Brain microvascular endothelial cell (primary cell): ENCODE measurements around the gene YY1.

Experiments used
- DNase-seq: peaks from one replicate; pipeline ENCODE4 v3.0.0-alpha.2; 2020
- H3K27ac ChIP-seq: fragments of 250-450 bp; sonication (Bioruptor Pico); 2 replicates; pipeline ENCODE4 v1.5.1; 2020; ENCODE audit warnings: mild to moderate bottlenecking, moderate library complexity
- H3K27me3 ChIP-seq: fragments of 250-450 bp; sonication (Bioruptor Pico); replicated peaks from 2 replicates; pipeline ENCODE4 v1.5.1; 2020; ENCODE audit warnings: mild to moderate bottlenecking
- H3K36me3 ChIP-seq: fragments of 250-450 bp; sonication (Bioruptor Pico); replicated peaks from 2 replicates; pipeline ENCODE4 v1.5.1; 2020; ENCODE audit warnings: mild to moderate bottlenecking
- H3K4me3 ChIP-seq: 2 replicates; pipeline ENCODE4 v1.5.1; 2011; ENCODE audit warnings: low read depth, mild to moderate bottlenecking, control low read depth, low read length, moderate library complexity
- CTCF ChIP-seq: IDR thresholded peaks from 2 replicates; pipeline ENCODE4 v1.5.1; 2011; ENCODE audit warnings: low read depth, mild to moderate bottlenecking, moderate library complexity, low read length, control low read depth, inconsistent platforms; ENCODE audit errors: missing control alignments
- in situ Hi-C: cut with HindIII; loops from 2 replicates; pipeline ENCODE4 v1.10.0; 2017; ENCODE audit warnings: low sequenced_read_pairs, low pct_ligation_motif_present

The YY1 gene

GRCh38 chr14:100212476-100213333, 26.2 kb upstream of the YY1 start:
- no peak overlapping the region for H3K27ac ChIP-seq
- H3K36me3 ChIP-seq, result no peaks in the 10 kb centered on the region
- H3K27me3 ChIP-seq, result no peaks in the 10 kb centered on the region
- no peak overlapping the region for H3K4me3 ChIP-seq
- DNase-seq, result no peak
- in situ Hi-C loops, result no loop called here
- no peak for TF ChIP-seq CTCF

DNA sequence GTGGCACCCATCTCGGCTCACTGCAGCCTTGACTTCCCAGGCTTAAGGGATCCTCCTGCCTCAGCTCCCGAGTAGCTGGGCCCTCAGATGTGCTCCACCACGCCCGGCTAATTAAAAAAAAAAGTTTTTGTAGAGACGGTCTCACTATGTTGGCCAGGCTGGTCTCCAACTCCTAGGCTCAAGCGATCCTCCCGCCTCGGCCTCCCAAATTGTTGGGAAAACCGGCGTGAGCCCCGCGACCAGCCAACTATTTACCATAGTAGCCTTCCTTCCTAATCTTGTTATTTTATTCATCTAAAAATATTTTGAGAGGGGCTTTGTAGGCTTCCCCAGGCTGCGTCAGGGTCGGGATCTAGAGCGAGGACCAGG, 25.4 kb upstream of the YY1 start:
- no peak for DNase-seq
- no peak for TF ChIP-seq CTCF
- H3K4me3 ChIP-seq, result peak overlapping the region; percentile 72
- H3K27ac ChIP-seq, result no peak overlapping the region
- no peaks in the 10 kb centered on the region for H3K27me3 ChIP-seq
- in situ Hi-C loops, result no loop called here
- no peaks in the 10 kb centered on the region for H3K36me3 ChIP-seq

GRCh38 chr14:100213956-100214769, 24.8 kb upstream of the YY1 start:
- no peak for TF ChIP-seq CTCF
- no peak for DNase-seq
- in situ Hi-C loops, result no loop called here
- Histone ChIP-seq H3K36me3 (no peaks in the 10 kb centered on the region), H3K27me3 (no peaks in the 10 kb centered on the region), H3K27ac (peak overlapping the region; percentile 20), H3K4me3 (peak overlapping the region; percentile 72)

DNA sequence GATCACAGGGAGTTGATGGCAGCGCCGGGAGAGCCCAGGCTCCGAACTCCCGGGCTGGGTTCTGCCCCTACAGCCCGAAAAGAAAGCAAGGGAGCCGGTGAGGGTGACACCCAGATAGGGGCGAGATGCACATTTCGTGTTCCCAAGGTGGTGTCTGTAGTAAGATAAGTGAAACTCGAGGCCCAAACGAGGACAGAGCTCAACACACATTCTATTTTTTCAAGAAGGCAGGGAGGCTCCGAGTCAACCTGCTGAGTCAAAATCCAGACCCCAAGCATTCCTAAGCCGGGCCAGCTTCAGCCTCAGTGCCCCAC, 24.2 kb upstream of the YY1 start:
- no peak for TF ChIP-seq CTCF
- Histone ChIP-seq H3K27me3 (no peaks in the 10 kb centered on the region), H3K36me3 (no peaks in the 10 kb centered on the region), H3K27ac (no peak overlapping the region), H3K4me3 (peak overlapping the region; percentile 72)
- no peak for DNase-seq
- in situ Hi-C loops, result no loop called here

DNA sequence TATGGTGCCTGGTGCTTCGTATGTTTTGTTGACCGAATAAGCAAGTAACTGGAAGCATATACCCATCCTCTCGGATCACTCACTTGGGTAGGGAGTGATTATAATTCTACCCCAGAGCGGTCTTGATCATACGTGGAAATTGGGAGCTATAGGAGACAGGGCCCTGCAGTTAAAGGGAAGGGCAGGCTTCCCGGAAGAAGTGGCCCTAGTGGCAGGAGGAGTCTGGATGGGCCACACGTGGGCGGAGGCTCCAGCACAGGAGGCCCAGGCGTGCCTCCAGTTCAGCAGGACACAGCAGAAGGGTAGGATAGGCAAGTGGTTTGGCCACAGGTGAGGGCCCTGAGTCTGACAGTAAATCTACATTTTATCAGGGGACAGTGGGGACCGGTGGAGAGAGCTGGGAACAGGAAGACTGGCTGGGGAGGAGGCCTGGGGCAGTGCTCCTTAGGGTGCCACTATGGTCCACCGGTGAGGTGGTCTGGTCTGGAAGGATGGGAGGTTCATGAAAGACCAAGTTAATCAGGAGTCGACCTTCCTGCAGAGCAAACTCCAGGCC, 23.5 kb upstream of the YY1 start:
- no peak overlapping the region for H3K27ac ChIP-seq
- DNase-seq, result no peak
- H3K36me3 ChIP-seq, result no peaks in the 10 kb centered on the region
- no peak for TF ChIP-seq CTCF
- no peak overlapping the region for H3K4me3 ChIP-seq
- H3K27me3 ChIP-seq, result no peaks in the 10 kb centered on the region
- in situ Hi-C loops, result no loop called here
